ENCODE data around the gene ZFYVE27. TPM values are rescaled to one million over a fixed set of nuclear protein-coding genes. Genes with fewer than 3 reads are reported as not detected.

ZFYVE27 gene
- total and polyA plus RNA-seq, 4 donors: 21.1 to 33.9 (median 26.8) TPM

DNA sequence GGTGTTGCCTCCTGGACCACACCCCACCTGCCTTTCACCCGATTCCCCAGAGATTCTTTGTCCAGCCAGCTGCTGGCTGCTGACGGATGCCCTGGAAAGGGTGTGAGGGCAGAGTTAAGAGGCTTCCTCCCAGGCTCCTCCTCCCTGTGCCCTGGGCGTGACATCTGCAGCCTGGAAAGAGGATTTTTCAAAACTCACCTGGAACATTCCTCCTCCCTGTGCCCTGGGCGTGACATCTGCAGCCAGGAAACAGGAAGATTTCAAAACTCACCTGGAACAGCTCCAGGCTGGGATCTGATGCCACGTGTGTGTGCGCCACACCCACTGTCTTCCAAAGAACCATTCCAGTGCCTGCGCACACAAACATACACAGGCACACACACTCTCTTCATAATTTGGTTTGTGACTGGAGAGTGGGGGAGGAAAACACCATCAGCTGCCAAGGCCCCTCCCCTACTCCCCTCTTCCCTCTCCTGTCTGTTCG lies 18.2 kb upstream of the ZFYVE27 start:
- 34 to 47% methylated on average over 8 of the region's 8 CpGs for WGBS, 2 donors
- Histone ChIP-seq H3K27me3 (ENCODE audit: control insufficient read depth in 3 of 3, insufficient read depth in 3 of 3, low read length in 2 of 3) (no peaks in the 10 kb centered on the region), H3K36me3 (ENCODE audit: control insufficient read depth in 4 of 4, insufficient read depth in 4 of 4, low read length in 4 of 4) (peaks cover 0 to 14% (median 0%) of the 10 kb centered on the region in 4 donors), H3K4me3 (no peak overlapping the region), H3K4me1 (ENCODE audit: control insufficient read depth in 5 of 5, insufficient read depth in 5 of 5, low read length in 5 of 5) (peaks cover 0 to 18% (median 6%) of the 10 kb centered on the region in 5 donors), H3K9ac (ENCODE audit: insufficient read depth in 1 of 2, low read length in 2 of 2) (peak overlapping the region in 1 of 2 donors; percentile 11), H3K27ac (ENCODE audit: low read depth in 1 of 2, low read length in 1 of 2) (peak overlapping the region in 1 of 2 donors; percentile 83), H3K9me3 (ENCODE audit: control insufficient read depth in 4 of 4, insufficient read depth in 3 of 4, low read length in 3 of 4) (no peaks in the 10 kb centered on the region)
- ATAC-seq (ENCODE audit: insufficient read depth, low FRiP score) (peak; percentile 71), DNase-seq (peak in 2 of 3 donors; percentile 23 to 68)
- TF ChIP-seq, protein P1, sequence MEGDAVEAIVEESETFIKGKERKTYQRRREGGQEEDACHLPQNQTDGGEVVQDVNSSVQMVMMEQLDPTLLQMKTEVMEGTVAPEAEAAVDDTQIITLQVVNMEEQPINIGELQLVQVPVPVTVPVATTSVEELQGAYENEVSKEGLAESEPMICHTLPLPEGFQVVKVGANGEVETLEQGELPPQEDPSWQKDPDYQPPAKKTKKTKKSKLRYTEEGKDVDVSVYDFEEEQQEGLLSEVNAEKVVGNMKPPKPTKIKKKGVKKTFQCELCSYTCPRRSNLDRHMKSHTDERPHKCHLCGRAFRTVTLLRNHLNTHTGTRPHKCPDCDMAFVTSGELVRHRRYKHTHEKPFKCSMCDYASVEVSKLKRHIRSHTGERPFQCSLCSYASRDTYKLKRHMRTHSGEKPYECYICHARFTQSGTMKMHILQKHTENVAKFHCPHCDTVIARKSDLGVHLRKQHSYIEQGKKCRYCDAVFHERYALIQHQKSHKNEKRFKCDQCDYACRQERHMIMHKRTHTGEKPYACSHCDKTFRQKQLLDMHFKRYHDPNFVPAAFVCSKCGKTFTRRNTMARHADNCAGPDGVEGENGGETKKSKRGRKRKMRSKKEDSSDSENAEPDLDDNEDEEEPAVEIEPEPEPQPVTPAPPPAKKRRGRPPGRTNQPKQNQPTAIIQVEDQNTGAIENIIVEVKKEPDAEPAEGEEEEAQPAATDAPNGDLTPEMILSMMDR (IDR thresholded peaks at IDR 0.05; ENCODE audit: control extremely low read depth, extremely low read depth): no peak

GRCh38 chr10:97719602-97720001 lies 17.3 kb upstream of the ZFYVE27 start:
- WGBS, 2 donors: 95% methylated on average over 2 of the region's 2 CpGs
- H3K27ac ChIP-seq (ENCODE audit: low read depth in 1 of 2, low read length in 1 of 2): peak overlapping the region in 1 of 2 donors; percentile 29

DNA sequence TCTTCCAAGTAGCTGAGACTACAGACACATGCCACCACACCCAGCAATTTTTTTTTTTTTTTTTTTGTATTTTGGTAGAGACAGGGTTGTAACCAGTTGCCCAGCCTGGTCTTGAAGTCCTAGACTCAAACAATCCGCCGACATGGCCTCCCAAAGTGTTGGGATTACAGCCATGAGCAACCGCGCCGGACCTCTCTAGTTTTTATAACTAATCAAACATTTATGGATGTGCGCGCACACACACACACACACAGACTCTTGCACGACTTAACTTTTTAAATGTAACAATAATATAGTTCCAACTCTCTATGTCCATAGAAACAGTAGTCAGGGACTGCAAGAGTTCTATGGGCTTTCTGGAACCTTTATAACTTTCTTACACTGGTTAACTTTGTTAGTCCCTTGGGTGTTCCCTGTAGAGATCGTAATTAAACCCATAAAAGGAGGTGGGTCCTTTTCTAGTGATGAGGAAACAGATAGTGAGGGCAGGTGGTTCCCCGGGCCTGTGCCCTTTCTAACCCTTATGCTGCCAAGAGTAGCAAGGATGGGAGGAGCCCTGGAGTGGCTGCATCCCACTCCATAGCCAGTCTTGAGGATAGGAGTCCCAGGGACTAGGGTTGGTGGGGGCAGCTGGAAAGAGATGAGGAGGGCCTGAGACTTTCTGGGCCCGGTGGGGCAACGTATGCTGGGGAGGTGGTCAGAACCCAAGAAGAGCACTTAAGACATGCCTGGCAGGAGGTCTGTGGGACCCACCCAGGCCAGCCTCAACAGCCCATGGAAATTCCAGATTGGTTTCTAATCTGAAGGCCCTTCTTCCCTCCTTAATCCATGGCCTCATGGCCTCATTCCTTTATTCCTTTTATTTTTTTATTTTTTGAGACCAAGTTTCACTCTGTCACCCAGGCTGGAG lies 14.8 kb upstream of the ZFYVE27 start:
- Histone ChIP-seq H3K4me1 (ENCODE audit: control insufficient read depth in 5 of 5, insufficient read depth in 5 of 5, low read length in 5 of 5) (peaks cover 0 to 14% (median 4%) of the 10 kb centered on the region in 5 donors), H3K27ac (ENCODE audit: low read depth in 1 of 2, low read length in 1 of 2) (no peak overlapping the region), H3K9ac (ENCODE audit: insufficient read depth in 1 of 2, low read length in 2 of 2) (no peak overlapping the region), H3K27me3 (ENCODE audit: control insufficient read depth in 3 of 3, insufficient read depth in 3 of 3, low read length in 2 of 3) (no peaks in the 10 kb centered on the region), H3K9me3 (ENCODE audit: control insufficient read depth in 4 of 4, insufficient read depth in 3 of 4, low read length in 3 of 4) (no peaks in the 10 kb centered on the region), H3K36me3 (ENCODE audit: control insufficient read depth in 4 of 4, insufficient read depth in 4 of 4, low read length in 4 of 4) (peaks cover 0 to 9% (median 0%) of the 10 kb centered on the region in 4 donors), H3K4me3 (no peak overlapping the region)
- ATAC-seq (ENCODE audit: insufficient read depth, low FRiP score): no peak
- 74 to 92% methylated on average over 12 of the region's 12 CpGs for WGBS, 2 donors
- DNase-seq: no peak
- TF ChIP-seq, protein P1 (IDR thresholded peaks at IDR 0.05; ENCODE audit: control extremely low read depth, extremely low read depth): no peak

More at GRCh38 chr10:97719602-97720001, 17.3 kb upstream of the ZFYVE27 start:
- Histone ChIP-seq H3K9ac (ENCODE audit: insufficient read depth in 1 of 2, low read length in 2 of 2) (peak overlapping the region in 1 of 2 donors; percentile 47), H3K4me1 (ENCODE audit: control insufficient read depth in 5 of 5, insufficient read depth in 5 of 5, low read length in 5 of 5) (peaks cover 0 to 18% (median 6%) of the 10 kb centered on the region in 5 donors), H3K9me3 (ENCODE audit: control insufficient read depth in 4 of 4, insufficient read depth in 3 of 4, low read length in 3 of 4) (no peaks in the 10 kb centered on the region), H3K36me3 (ENCODE audit: control insufficient read depth in 4 of 4, insufficient read depth in 4 of 4, low read length in 4 of 4) (peaks cover 0 to 14% (median 0%) of the 10 kb centered on the region in 4 donors), H3K4me3 (no peak overlapping the region), H3K27me3 (ENCODE audit: control insufficient read depth in 3 of 3, insufficient read depth in 3 of 3, low read length in 2 of 3) (no peaks in the 10 kb centered on the region)
- TF ChIP-seq, protein P1 (IDR thresholded peaks at IDR 0.05; ENCODE audit: control extremely low read depth, extremely low read depth): no peak
- ATAC-seq (ENCODE audit: insufficient read depth, low FRiP score): no peak
- DNase-seq: no peak
